GM12878 (cell line): ENCODE data around the gene SLC22A12. TPM values are rescaled to one million over a fixed set of nuclear protein-coding genes. Genes with fewer than 3 reads are reported as not detected.

Experiments used
- ATAC-seq: fragments of 200-7000 bp; cut with Tn5 transposase; 3 replicates; pipeline ENCODE4 v1.9.1; 2020; ENCODE audit warnings: mild to moderate bottlenecking, moderate library complexity
- BruUV-seq: library from RNA; stranded (reverse); fragments of 400-500 nt; replicated peaks from 2 replicates; lab custom pipeline; 2021; lab: Mats Ljungman, UMichigan
- CTCF ChIA-PET: fragments of 300-600 bp; sonication (Branson Sonifier 250); formaldehyde crosslinking; extraction: SDS; loops from one replicate; lab custom pipeline; 2021; ENCODE audit warnings: inconsistent platforms; lab: Yijun Ruan, JAX
- POLR2A ChIA-PET: fragments of 350-600 bp; formaldehyde crosslinking; extraction: SDS; loops from one replicate; lab custom pipeline; 2021; ENCODE audit warnings: inconsistent platforms; lab: Charles Lee
- RAD21 ChIA-PET: fragments of 300-600 bp; sonication (Branson Sonifier 250); formaldehyde crosslinking; loops from one replicate; lab custom pipeline; 2023; ENCODE audit warnings: antibody characterized with exemption; ENCODE audit not compliant: unreplicated experiment; lab: Charles Lee
- SMC1A ChIA-PET: fragments of 300-600 bp; sonication (Branson Sonifier 250); formaldehyde crosslinking; loops from one replicate; lab custom pipeline; 2023; ENCODE audit not compliant: unreplicated experiment, uncharacterized antibody; lab: Charles Lee
- DNase-seq: peaks from one replicate; pipeline ENCODE4 v3.0.0-alpha.2; 2011; ENCODE audit warnings: low read depth, low spot score
- FAIRE-seq: peaks from 3 replicates; lab custom pipeline; 2011; peaks lifted over from hg19 to GRCh38; lab: Jason Lieb, UNC
- H2AFZ ChIP-seq: 2 replicates; pipeline ENCODE4 v1.6.0; 2011; ENCODE audit warnings: low read depth, low read length, control low read depth; ENCODE audit not compliant: control insufficient read depth
- H3K27ac ChIP-seq: 2 replicates; pipeline ENCODE4 v1.5.1; 2011; ENCODE audit warnings: control low read depth; ENCODE audit not compliant: control insufficient read depth, insufficient read depth
- H3K27me3 ChIP-seq, 2 experiments: replicated peaks in 1 of 2; 2 replicates each; pipeline versions ENCODE4 v1.6.0 to v1.6.1; 2011; ENCODE audit warnings: low read length in 1 of 2; ENCODE audit not compliant: control insufficient read depth in 2 of 2, insufficient read depth in 2 of 2
- H3K36me3 ChIP-seq, 2 experiments: 2 replicates each; pipeline ENCODE4 v1.5.1; 2011; ENCODE audit warnings: low read length in 1 of 2; ENCODE audit not compliant: control insufficient read depth in 2 of 2, insufficient read depth in 2 of 2
- H3K4me1 ChIP-seq: 2 replicates; pipeline ENCODE4 v1.6.1; 2011; ENCODE audit warnings: mild to moderate bottlenecking, low read length, moderate library complexity, mixed read lengths; ENCODE audit not compliant: control insufficient read depth, insufficient read depth
- H3K4me2 ChIP-seq: 2 replicates; pipeline ENCODE4 v1.6.0; 2011; ENCODE audit warnings: control low read depth; ENCODE audit not compliant: control insufficient read depth, insufficient read depth
- H3K4me3 ChIP-seq: fragments of 200-600 bp; sonication (generic); 2 replicates; pipeline ENCODE4 v1.5.1; 2016
- H3K79me2 ChIP-seq: 2 replicates; pipeline ENCODE4 v1.6.0; 2011; ENCODE audit warnings: low read length; ENCODE audit not compliant: control insufficient read depth, insufficient read depth
- H3K9ac ChIP-seq: 2 replicates; pipeline ENCODE4 v1.8.0; 2011; ENCODE audit warnings: low read length, control low read depth, mixed read lengths; ENCODE audit not compliant: control insufficient read depth, insufficient read depth
- H3K9me3 ChIP-seq: replicated peaks from 3 replicates; pipeline ENCODE4 v1.5.1; 2011; ENCODE audit warnings: mild to moderate bottlenecking, low read length; ENCODE audit not compliant: control insufficient read depth, insufficient read depth
- H4K20me1 ChIP-seq: 2 replicates; pipeline ENCODE4 v1.6.0; 2011; ENCODE audit not compliant: control insufficient read depth, insufficient read depth
- CBX3 ChIP-seq: fragments of 200-600 bp; sonication (generic); IDR thresholded peaks from 2 replicates; pipeline ENCODE4 v1.6.1; 2016; ENCODE audit warnings: low read depth, borderline replicate concordance
- CTCF ChIP-seq, 3 experiments: IDR thresholded peaks in 2 of 3; conservative IDR thresholded peaks in 1 of 3; 2 replicates each; pipeline ENCODE4 v1.5.1; 2011; ENCODE audit warnings: low read depth in 3 of 3, low read length in 3 of 3, mild to moderate bottlenecking in 3 of 3, control low read depth in 2 of 3, moderate library complexity in 2 of 3, inconsistent platforms in 1 of 3, mixed read lengths in 1 of 3; ENCODE audit not compliant: control insufficient read depth in 2 of 3, insufficient read depth in 1 of 3; ENCODE audit errors: extremely low read depth in 1 of 3
- RAD21 ChIP-seq: IDR thresholded peaks from 2 replicates; pipeline ENCODE4 v1.6.1; 2011; ENCODE audit warnings: mild to moderate bottlenecking, low read depth, low read length, moderate library complexity; ENCODE audit not compliant: insufficient read depth
- SMC3 ChIP-seq: IDR thresholded peaks from 2 replicates; pipeline ENCODE4 v1.6.1; 2011; ENCODE audit warnings: low read length, improper control_type of control experiment, borderline replicate concordance
- WGBS: methylation state at CpG from one replicate; pipeline ENCODE4 v1.1.6; 2016; ENCODE audit warnings: low lambda C conversion rate; ENCODE audit not compliant: insufficient replicate concordance, insufficient coverage; ENCODE audit errors: missing lambda C conversion rate; 5-methylcytosine and 5-hydroxymethylcytosine counted together
- in situ Hi-C: fragments of 300-500 bp; cut with MboI; formaldehyde crosslinking; loops from 9 replicates; pipeline ENCODE4 v1.14.3; 2018; ENCODE audit warnings: mixed read lengths
- intact Hi-C: fragments of 100-400 bp; cut with micrococcal nuclease; formaldehyde crosslinking; loops from one replicate; pipeline ENCODE4 v1.14.2; 2022; ENCODE audit not compliant: unreplicated experiment
- polyA plus RNA-seq, 11 experiments: library from polyadenylated mRNA; depleted of rRNA in 4 of 11; unstranded in 6 of 11; stranded (reverse) in 5 of 11; fragments of >200 nt; fragmentation: Nextera tagmentation in 4 of 11; fragmentation: Illumina TruSeq in 1 of 11; extraction: Ambion mirVana in 4 of 11; extraction: Trizol in 1 of 11; gene quantifications; 1 replicate in 1 of 11; 2 replicates in 10 of 11; pipeline versions ENCODE4 v1.2.1 to v1.2.3, GENCODE V29; 2011 to 2016; ENCODE audit warnings: inconsistent platforms in 2 of 11, missing spikeins in 2 of 11, low read depth in 1 of 11
- total RNA-seq, 4 experiments: library from RNA; depleted of rRNA in 3 of 4; stranded (reverse); fragments of >200 nt in 3 of 4; fragmentation: Illumina TruSeq in 1 of 4; extraction: Trizol in 1 of 4; gene quantifications; 2 replicates each; pipeline versions ENCODE4 v1.2.1 to v1.2.3, GENCODE V29; 2013 to 2021

SLC22A12 gene
- total and polyA plus RNA-seq, 10 of the 15 experiments (the other 5 are each of a cell fraction or from before 2014, with no cell fraction given): not detected

- in situ Hi-C loops: no loop called here
- RAD21 ChIA-PET: interaction anchor here (0.9 to 1.8 kb wide), 4 partner anchors 44 to 327 kb away, joined by 3 to 6 read pairs (median 4); partner anchors contain the start of gene PRDX5
- peak; percentile 83 for ATAC-seq
- H3K27ac ChIP-seq: no peak overlapping the region
- no peaks in the 10 kb centered on the region for H3K79me2 ChIP-seq
- WGBS: 13% methylated on average over 9 of the region's 11 CpGs
- no peak overlapping the region for H2AFZ ChIP-seq
- H3K9ac ChIP-seq: no peak overlapping the region
- peak; percentile 9; the same call in 1 of the 2 replicates for TF ChIP-seq SMC3
- TF ChIP-seq RAD21: peak; percentile 41
- TF ChIP-seq CBX3: no peak
- TF ChIP-seq CTCF (IDR thresholded peaks at IDR 0.05 in 2 of 3, conservative IDR thresholded peaks at IDR 0.05 in 1 of 3; ENCODE audit: control insufficient read depth in 2 of 3, extremely low read depth in 1 of 3, insufficient read depth in 1 of 3, low read depth in 3 of 3, low read length in 3 of 3): peak; percentile 12 to 37 (median 31); a peak in 4 of 6 replicates
- POLR2A ChIA-PET: no interaction called here
- H3K4me1 ChIP-seq: no peaks in the 10 kb centered on the region
- no peak overlapping the region for H3K4me3 ChIP-seq
- no peak for DNase-seq
- no peaks in the 10 kb centered on the region for H4K20me1 ChIP-seq
- no peak overlapping the region for H3K4me2 ChIP-seq
- no peaks in the 10 kb centered on the region for H3K36me3 ChIP-seq
- FAIRE-seq: no peak
- SMC1A ChIA-PET: interaction anchor here (0.9 to 1.1 kb wide), 2 partner anchors 19 to 285 kb away, joined by 3 to 4 read pairs; no protein-coding TSS in a partner anchor
- CTCF ChIA-PET: interaction anchor here (0.6 to 2.0 kb wide), 3 partner anchors 8 to 160 kb away, joined by 4 to 5 read pairs (median 4); no protein-coding TSS in a partner anchor
- BruUV-seq: no TSS peak
- peaks cover 8 to 20% of the 10 kb centered on the region in 2 experiments; a peak in 3 of 4 replicates for H3K27me3 ChIP-seq
- intact Hi-C loops: no loop called here
- no peaks in the 10 kb centered on the region for H3K9me3 ChIP-seq
Observed at GRCh38 chr11:64644647-64645275, 53.7 kb downstream of the SLC22A12 start.
